Coronary artery (tissue), 2 donors: Measurements from ENCODE around the gene TMEM175.

Experiments used
- DNase-seq: peaks from one replicate; pipeline ENCODE4 v3.0.0-alpha.2; 2017; ENCODE audit warnings: low spot score
- H3K27ac ChIP-seq, 2 donors: fragments of 200-600 bp; sonication (generic); one replicate each; pipeline ENCODE4 v1.5.1; 2016 to 2019
- H3K4me3 ChIP-seq: fragments of 200-600 bp; sonication (generic); 2 replicates; pipeline ENCODE4 v1.5.1; 2016; ENCODE audit warnings: mild to moderate bottlenecking, moderate library complexity
- CTCF ChIP-seq: fragments of 200-600 bp; sonication (generic); IDR thresholded peaks from one replicate; pipeline ENCODE4 v1.5.1; 2019; ENCODE audit warnings: antibody characterized with exemption

Gene TMEM175

GRCh38 chr4:968621-969394 is 36.5 kb downstream of the TMEM175 start:
- TF ChIP-seq CTCF = no peak
- H3K4me3 ChIP-seq = no peak overlapping the region
- H3K27ac ChIP-seq = no peak overlapping the region
- no peak for DNase-seq

DNA sequence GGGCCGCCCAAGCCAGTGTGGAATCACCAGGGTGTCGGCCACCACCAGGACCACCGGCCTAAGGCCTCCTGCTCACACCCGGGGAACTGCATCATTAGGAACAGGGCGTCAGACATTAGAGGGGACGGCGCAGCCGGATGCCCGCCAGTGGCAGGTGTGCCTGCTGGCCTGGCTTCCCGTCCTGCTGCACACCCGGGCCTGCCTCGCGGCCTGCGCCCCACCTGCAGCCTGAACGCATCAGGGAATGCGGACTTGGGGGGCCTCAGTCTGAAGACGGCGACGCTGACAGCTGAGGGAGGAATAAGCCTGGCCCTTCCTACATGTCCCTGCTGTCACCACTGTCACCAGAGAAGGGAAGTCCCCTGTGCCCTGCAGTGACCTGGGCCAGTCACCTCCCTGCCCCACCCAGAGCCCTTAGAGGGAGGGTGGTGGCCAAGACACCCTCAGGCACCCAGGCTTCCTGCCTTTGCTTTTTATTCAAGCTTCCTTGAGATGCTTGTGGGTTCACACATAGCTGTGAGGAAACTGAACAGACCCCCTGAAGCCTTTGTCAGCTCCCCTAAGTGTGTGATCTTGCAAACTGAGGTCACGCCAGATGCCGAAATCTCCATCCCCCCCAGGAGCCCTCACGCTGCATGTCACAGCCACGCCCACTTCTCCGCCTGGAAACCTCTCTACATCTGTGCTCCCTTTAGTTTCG is 37.9 kb downstream of the TMEM175 start:
- no peak overlapping the region for H3K4me3 ChIP-seq
- TF ChIP-seq CTCF = no peak
- no peak for DNase-seq
- no peak overlapping the region for H3K27ac ChIP-seq

DNA sequence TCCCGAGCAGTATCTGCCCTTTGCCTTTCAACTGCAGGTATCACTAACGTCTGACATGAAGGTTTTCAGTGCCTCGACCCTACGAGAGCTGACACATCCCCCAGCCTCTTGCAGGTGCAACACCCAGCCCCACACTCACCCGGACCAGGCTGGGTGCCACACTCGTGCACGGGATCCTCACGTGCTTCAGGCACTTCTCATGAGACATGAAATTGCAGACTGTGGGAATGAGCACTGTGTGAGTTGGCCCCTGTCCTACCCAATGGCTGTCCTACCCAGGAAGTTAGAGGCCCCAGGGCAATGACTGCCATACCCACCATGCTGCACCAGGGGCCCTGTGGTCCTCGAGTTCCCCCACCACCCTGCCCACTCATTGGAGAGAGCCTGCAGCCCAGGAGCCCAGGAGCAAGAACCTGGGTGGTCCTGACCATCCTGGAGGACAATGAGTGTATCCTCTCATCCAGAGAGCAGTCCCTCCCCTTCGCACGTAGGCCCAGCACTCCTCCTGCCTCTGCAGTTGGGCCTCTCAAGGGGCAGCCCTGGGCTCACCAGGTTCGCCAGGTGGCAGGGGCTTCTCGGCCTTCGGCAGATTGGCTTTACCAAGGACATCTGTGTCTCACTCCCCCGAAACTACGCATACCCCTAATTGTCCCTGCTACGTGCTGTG is 38.7 kb downstream of the TMEM175 start:
- Histone ChIP-seq H3K27ac (no peak overlapping the region), H3K4me3 (no peak overlapping the region)
- no peak for TF ChIP-seq CTCF
- no peak for DNase-seq

GRCh38 chr4:971666-972500 is 39.6 kb downstream of the TMEM175 start:
- DNase-seq = no peak
- peak overlapping the region; percentile 94 for H3K4me3 ChIP-seq
- TF ChIP-seq CTCF = no peak
- H3K27ac ChIP-seq = no peak overlapping the region

DNA sequence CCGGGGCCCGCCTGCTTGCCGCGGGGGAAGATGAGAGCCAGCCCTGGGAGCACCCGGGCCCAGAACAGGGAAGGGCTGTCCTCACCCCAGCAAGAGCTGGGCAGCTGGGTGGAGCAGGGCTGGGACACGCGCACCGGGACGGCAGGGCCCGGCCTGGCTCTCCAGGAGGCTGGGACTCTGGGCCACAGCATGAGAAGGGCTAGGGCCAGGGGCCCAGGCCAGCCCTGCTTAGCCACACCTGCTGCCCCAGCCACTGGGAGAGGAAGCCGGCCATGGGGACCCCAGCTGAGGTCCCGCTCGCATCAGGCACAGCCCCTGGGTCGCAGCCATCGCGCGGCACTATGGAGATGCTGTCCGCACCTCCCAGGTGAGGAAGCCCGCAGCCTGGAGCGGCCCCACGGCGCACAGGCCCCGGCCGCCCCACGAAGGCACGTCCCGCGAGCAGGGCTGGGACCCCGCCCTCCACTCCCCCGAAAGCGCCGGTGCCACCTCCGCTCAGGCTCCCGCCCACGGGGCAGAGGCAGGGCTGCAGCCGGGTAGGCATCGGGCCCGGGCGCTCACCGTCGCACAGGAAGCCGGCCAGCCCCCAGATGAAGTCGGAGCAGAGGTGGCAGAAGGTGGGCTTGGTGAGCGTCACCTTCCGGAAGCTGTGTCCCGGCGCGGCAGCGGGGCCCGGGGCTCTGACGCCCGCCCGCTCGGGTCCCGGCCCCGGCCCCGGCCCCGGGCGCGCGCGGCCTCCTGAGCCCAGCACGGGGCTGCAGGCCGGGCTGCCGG is 40.6 kb downstream of the TMEM175 start:
- no peak for TF ChIP-seq CTCF
- no peak for DNase-seq
- Histone ChIP-seq H3K27ac (peak overlapping the region in 1 of 2 donors; percentile 41), H3K4me3 (peak overlapping the region; percentile 94)
